Thymus (tissue), 14 donors: ENCODE measurements around the gene CACNA2D2. TPM values are rescaled to one million over a fixed set of nuclear protein-coding genes. Genes with fewer than 3 reads are reported as not detected.
A peak's percentile ranks its signal among the peaks of the same experiment; 100 is the strongest.

Experiments used
- DNase-seq, 9 donors: peaks; one replicate each; pipeline ENCODE4 v3.0.0-alpha.2; 2013; ENCODE audit warnings: low spot score in 9 of 9, low read depth in 6 of 9, missing footprints in 1 of 9
- H3K27ac ChIP-seq, 2 donors: one replicate each; pipeline ENCODE4 v1.5.1; 2013; ENCODE audit warnings: control low read depth in 1 of 2, low read depth in 1 of 2, low read length in 1 of 2, mild to moderate bottlenecking in 1 of 2, moderate library complexity in 1 of 2
- H3K27me3 ChIP-seq, 2 donors: one replicate each; pipeline ENCODE4 v1.5.1; 2013; ENCODE audit warnings: low read length in 1 of 2; ENCODE audit not compliant: control insufficient read depth in 2 of 2, insufficient read depth in 1 of 2
- H3K36me3 ChIP-seq, 2 donors: one replicate each; pipeline ENCODE4 v1.5.1; 2013; ENCODE audit warnings: low read length in 1 of 2, mild to moderate bottlenecking in 1 of 2, moderate library complexity in 1 of 2; ENCODE audit not compliant: control insufficient read depth in 2 of 2, insufficient read depth in 2 of 2
- H3K4me1 ChIP-seq, 2 donors: one replicate each; pipeline ENCODE4 v1.5.1; 2013; ENCODE audit warnings: low read length in 2 of 2; ENCODE audit not compliant: control insufficient read depth in 2 of 2, insufficient read depth in 2 of 2
- H3K4me3 ChIP-seq, 2 donors: one replicate each; pipeline ENCODE4 v1.5.1; 2013; ENCODE audit warnings: low read length in 2 of 2, control low read depth in 1 of 2, mild to moderate bottlenecking in 1 of 2
- H3K9me3 ChIP-seq, 2 donors: one replicate each; pipeline ENCODE4 v1.5.1; 2013; ENCODE audit warnings: low read length in 1 of 2, mild to moderate bottlenecking in 1 of 2; ENCODE audit not compliant: control insufficient read depth in 2 of 2, insufficient read depth in 1 of 2
- WGBS: extraction: QIAGEN DNeasy Blood & Tissue Kit; methylation state at CpG from one replicate; pipeline ENCODE4 v1.1.7; 2013; 5-methylcytosine and 5-hydroxymethylcytosine counted together
- long read RNA-seq, 10 donors: transcript quantifications; one replicate each; lab custom pipeline, GENCODE V29; 2026
- polyA plus RNA-seq: library from polyadenylated mRNA; stranded (reverse); fragments of 200-250 nt; gene quantifications from one replicate; pipeline ENCODE4 v1.2.3, GENCODE V29; 2013
- total RNA-seq: library from RNA; stranded (reverse); fragments of 120-200 nt; gene quantifications from one replicate; pipeline ENCODE4 v1.2.4, GENCODE V29; 2013
- donor health status: healthy.

Gene CACNA2D2
- total RNA-seq: 0.57 TPM
- polyA plus RNA-seq: 1.5 TPM
- long read RNA-seq, donor 1: 0 reads
- long read RNA-seq, donor 2, partial matches to known transcripts: 18 of 18 reads
- long read RNA-seq, donor 2, other reads (novel, unspliced or antisense): 0 of 18 reads
- long read RNA-seq, donor 3: 0 reads
- long read RNA-seq, donor 4: 0 reads
- long read RNA-seq, donor 5: 0 reads
- long read RNA-seq, donor 6: 0 reads
- long read RNA-seq, donor 7: 0 reads
- long read RNA-seq, donor 8: 0 reads
- long read RNA-seq, donor 9: 0 reads
- long read RNA-seq, donor 10: 0 reads

GRCh38 chr3:50503504-50504342 is at the start of gene CACNA2D2:
CACNA2D2 (minus strand) TSS chr3:50503634; CDS start chr3:50503423, 211 bp downstream.
- H3K4me3 ChIP-seq: peak within 1 kb of the TSS; percentile 13 to 55
- H3K9me3 ChIP-seq: peaks cover 0 to 5% of the 10 kb centered on the region in 2 donors
- H3K27me3 ChIP-seq: peaks cover 34 to 75% of the 10 kb centered on the region in 2 donors
- peak in 6 of 9 donors; percentile 26 to 60 (median 36) for DNase-seq
- WGBS: 7% methylated on average over 66 of the region's 71 CpGs
- H3K36me3 ChIP-seq: no peaks in the 10 kb centered on the region
- peaks cover 0 to 11% of the 10 kb centered on the region in 2 donors for H3K4me1 ChIP-seq
- no peak within 1 kb of the TSS for H3K27ac ChIP-seq

DNA sequence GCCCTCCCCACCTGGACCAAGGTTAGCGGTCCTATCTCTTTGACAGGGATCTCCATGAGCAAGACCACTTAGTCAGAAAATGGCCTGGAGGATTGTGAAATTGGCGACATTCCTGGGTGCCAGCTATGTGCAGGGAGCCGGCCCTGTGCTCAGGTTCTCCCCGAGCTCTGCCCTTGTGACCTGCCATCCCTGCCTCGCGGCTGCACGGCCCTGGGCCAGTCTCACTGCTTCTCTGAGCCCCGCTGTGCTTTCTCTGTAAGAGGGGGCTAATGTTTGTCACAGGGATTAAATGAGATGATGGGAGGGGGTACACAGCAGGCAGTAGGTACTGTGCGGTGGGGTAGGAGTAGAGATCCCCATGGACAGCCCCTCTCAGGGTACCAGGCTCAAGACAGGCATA is 49.2 kb upstream of the CACNA2D2 start:
- Histone ChIP-seq H3K27ac (no peak overlapping the region), H3K9me3 (no peaks in the 10 kb centered on the region), H3K36me3 (no peaks in the 10 kb centered on the region), H3K4me3 (no peak overlapping the region), H3K27me3 (peaks cover 0 to 2% of the 10 kb centered on the region in 2 donors), H3K4me1 (no peaks in the 10 kb centered on the region)
- 96% methylated on average over 9 of the region's 9 CpGs for WGBS
- DNase-seq: no peak

GRCh38 chr3:50551681-50552435 is 48.4 kb upstream of the CACNA2D2 start:
- no peak overlapping the region for H3K27ac ChIP-seq
- 90% methylated on average over 7 of the region's 7 CpGs for WGBS
- no peaks in the 10 kb centered on the region for H3K4me1 ChIP-seq
- H3K9me3 ChIP-seq: no peaks in the 10 kb centered on the region
- no peaks in the 10 kb centered on the region for H3K36me3 ChIP-seq
- no peak overlapping the region for H3K4me3 ChIP-seq
- no peak for DNase-seq
- H3K27me3 ChIP-seq: peaks cover 0 to 2% of the 10 kb centered on the region in 2 donors

- DNase-seq: no peak
- 68% methylated on average over 9 of the region's 9 CpGs for WGBS
- H3K27me3 ChIP-seq: peaks cover 0 to 2% of the 10 kb centered on the region in 2 donors
- no peaks in the 10 kb centered on the region for H3K4me1 ChIP-seq
- H3K36me3 ChIP-seq: no peaks in the 10 kb centered on the region
- H3K9me3 ChIP-seq: no peaks in the 10 kb centered on the region
- no peak overlapping the region for H3K4me3 ChIP-seq
- no peak overlapping the region for H3K27ac ChIP-seq
Observed at GRCh38 chr3:50551054-50551659, 47.7 kb upstream of the CACNA2D2 start.

GRCh38 chr3:50550079-50550736 is 46.8 kb upstream of the CACNA2D2 start:
- H3K9me3 ChIP-seq: no peaks in the 10 kb centered on the region
- DNase-seq: peak in 5 of 9 donors; percentile 41 to 63 (median 44)
- no peaks in the 10 kb centered on the region for H3K36me3 ChIP-seq
- H3K27me3 ChIP-seq: peaks cover 0 to 2% of the 10 kb centered on the region in 2 donors
- H3K27ac ChIP-seq: no peak overlapping the region
- no peak overlapping the region for H3K4me3 ChIP-seq
- no peaks in the 10 kb centered on the region for H3K4me1 ChIP-seq
- 66% methylated on average over 13 of the region's 13 CpGs for WGBS

DNA sequence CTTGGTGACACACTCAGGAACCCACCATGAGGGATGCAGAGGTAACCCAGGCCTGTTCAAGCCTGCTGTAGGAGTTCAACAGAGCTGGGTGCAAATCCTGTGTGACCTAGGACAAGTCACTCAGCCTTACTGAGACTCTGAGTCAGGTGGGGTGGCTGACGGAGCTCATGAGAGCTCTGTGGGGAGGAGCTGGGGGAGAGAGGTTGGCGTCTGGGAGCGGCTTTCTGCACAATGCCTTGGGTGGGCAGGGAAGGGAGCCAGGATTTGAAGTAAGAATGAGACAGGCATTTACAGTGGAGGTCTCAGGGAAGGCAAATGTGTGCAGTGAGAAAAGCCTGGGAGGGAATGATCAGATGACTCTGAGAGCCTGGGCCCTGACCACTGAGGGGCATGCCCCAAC is 45.8 kb upstream of the CACNA2D2 start:
- Histone ChIP-seq H3K9me3 (no peaks in the 10 kb centered on the region), H3K27ac (no peak overlapping the region), H3K36me3 (no peaks in the 10 kb centered on the region), H3K27me3 (peaks cover 0 to under 1% of the 10 kb centered on the region in 2 donors), H3K4me1 (no peaks in the 10 kb centered on the region), H3K4me3 (no peak overlapping the region)
- WGBS: 93% methylated on average over 3 of the region's 3 CpGs
- DNase-seq: no peak

DNA sequence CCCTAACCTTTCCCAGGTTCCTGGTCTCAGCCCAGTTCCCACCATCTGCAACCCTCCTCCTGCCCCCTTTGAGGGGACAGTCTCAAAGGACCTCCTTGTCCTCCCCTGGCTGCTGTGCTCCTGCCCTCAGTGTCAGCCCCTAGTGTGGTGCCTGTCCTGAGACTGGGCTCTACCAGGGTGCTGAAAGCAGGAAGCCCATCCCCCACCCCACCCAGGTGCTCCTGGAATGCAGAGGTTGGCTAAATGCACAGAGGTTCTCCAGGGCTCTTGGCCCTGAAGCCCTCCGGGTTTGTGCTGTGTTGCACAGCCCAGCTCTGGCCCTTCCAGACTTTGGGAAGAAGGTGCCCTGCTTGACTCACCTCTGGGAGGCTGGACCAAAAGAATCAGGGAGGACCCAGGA is 42.3 kb upstream of the CACNA2D2 start:
- H3K4me3 ChIP-seq: no peak overlapping the region
- WGBS: 97% methylated on average over 1 of the region's 1 CpG
- no peak overlapping the region for H3K27ac ChIP-seq
- no peaks in the 10 kb centered on the region for H3K4me1 ChIP-seq
- no peaks in the 10 kb centered on the region for H3K9me3 ChIP-seq
- DNase-seq: no peak
- no peaks in the 10 kb centered on the region for H3K36me3 ChIP-seq
- peaks cover 0 to 5% of the 10 kb centered on the region in 2 donors for H3K27me3 ChIP-seq

DNA sequence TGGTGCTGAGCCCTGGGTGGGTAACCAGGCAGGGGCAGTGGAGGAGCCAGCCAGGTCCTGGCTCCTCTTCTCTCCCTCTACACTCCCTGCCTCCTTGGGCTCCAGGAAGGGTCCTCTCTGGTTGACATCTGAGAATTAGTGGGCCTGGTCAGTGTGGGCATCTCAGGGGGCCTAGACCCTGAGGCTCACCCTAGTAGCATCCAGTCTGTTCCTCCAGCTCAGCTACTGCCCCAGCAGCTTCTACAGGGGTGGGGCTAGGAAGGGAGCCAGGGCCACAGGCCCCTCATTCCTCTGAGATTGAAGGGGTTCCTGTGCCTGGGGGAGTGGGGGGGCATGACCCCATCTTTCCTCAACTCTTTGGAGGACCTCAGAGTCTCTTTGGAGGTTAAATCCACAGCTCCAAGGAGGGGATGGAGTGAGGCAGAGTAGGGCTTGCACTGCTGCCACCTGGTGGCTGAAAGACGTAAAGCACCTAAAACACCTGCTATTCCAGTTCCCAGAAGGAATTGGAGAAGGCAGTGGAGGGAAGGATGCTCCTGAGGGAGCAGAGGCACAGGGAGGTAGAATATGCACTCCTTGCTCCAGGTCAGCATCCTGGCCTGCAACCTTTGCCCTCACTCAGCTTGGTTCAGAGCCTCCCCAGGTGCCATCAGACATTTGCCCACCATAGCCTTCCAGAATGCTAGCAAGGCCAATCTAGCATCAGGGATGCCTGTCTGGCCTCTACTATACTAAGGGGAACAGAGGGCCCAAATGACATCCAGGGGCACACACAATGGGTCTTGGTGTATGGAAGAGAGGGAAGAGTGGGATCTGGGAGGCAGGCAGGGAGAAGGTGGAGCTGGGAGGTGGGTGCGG is 39.0 kb upstream of the CACNA2D2 start:
- peak in 8 of 9 donors; percentile 18 to 58 (median 30) for DNase-seq

More for the DNA sequence above, 39.0 kb upstream of the CACNA2D2 start:
- no peaks in the 10 kb centered on the region for H3K36me3 ChIP-seq
- 46% methylated on average over 2 of the region's 2 CpGs for WGBS
- no peak overlapping the region for H3K27ac ChIP-seq
- peaks cover 0 to 7% of the 10 kb centered on the region in 2 donors for H3K4me1 ChIP-seq
- H3K4me3 ChIP-seq: no peak overlapping the region
- no peaks in the 10 kb centered on the region for H3K9me3 ChIP-seq
- H3K27me3 ChIP-seq: peaks cover 0 to 35% of the 10 kb centered on the region in 2 donors
